ENCODE measurements around the gene DUSP21. TPM values are rescaled to one million over a fixed set of nuclear protein-coding genes. Genes with fewer than 3 reads are reported as not detected.
A peak's percentile ranks its signal among the peaks of the same experiment; 100 is the strongest.
"Not testable (repeated sequence)": the region's sequence is repeated elsewhere in the genome, so short reads cannot be mapped to it uniquely, and the experiment has no call there.

The DUSP21 gene
- total RNA-seq, 4 donors from 2014 or later: not detected

DNA sequence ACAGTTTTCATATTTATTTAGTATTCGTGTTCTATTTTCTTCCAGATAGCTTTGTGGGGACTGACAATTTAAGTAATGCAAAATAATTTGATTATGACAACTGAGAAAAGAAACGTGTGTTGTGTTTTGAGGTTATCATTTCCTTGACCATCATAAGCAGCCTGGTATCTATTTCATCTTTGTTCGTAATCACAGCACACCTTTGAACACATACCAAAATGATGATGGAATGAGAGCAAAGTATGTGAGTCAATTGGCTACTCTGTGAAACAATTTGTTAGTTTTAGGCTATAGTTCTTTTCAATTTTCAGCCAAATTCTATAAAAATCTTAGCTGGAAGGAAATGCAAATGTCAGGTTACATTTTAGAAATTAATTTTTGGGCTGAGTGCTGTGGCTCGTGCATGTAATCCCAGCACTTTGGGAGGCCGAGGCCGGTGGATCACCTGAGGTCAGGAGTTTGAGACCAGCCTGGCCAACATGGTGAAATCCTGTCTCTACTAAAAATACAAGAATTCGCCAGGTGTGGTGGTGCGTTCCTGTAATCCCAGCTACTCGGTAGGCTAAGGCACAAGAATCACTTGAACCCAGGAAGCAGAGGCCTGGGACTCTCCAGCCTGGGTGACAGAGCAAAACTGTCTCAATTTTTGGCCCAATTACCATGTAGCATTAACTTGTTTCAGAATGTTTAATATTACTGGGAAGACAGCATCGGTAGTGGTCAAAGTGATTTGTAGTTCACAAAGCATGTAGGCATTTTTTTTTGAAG, 1.1 kb upstream of the DUSP21 start:
- Histone ChIP-seq H3K4me1 (no peaks in the 10 kb centered on the region), H3K36me3 (no peaks in the 10 kb centered on the region), H3K9me3 (no peaks in the 10 kb centered on the region), H3K27me3 (no peaks in the 10 kb centered on the region), H3K27ac (no peak overlapping the region), H3K4me3 (no peak overlapping the region)
- TF ChIP-seq POLR2A (IDR thresholded peaks at IDR 0.05): no peak
- TF ChIP-seq, protein P1, sequence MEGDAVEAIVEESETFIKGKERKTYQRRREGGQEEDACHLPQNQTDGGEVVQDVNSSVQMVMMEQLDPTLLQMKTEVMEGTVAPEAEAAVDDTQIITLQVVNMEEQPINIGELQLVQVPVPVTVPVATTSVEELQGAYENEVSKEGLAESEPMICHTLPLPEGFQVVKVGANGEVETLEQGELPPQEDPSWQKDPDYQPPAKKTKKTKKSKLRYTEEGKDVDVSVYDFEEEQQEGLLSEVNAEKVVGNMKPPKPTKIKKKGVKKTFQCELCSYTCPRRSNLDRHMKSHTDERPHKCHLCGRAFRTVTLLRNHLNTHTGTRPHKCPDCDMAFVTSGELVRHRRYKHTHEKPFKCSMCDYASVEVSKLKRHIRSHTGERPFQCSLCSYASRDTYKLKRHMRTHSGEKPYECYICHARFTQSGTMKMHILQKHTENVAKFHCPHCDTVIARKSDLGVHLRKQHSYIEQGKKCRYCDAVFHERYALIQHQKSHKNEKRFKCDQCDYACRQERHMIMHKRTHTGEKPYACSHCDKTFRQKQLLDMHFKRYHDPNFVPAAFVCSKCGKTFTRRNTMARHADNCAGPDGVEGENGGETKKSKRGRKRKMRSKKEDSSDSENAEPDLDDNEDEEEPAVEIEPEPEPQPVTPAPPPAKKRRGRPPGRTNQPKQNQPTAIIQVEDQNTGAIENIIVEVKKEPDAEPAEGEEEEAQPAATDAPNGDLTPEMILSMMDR (IDR thresholded peaks at IDR 0.05 in 4 of 5, conservative IDR thresholded peaks at IDR 0.05 in 1 of 5): no peak
- DNase-seq (no peak), ATAC-seq (no peak)
- intact Hi-C loops (cut with DNase I; ENCODE audit: low total_unique reads): no loop called here
- in situ Hi-C loops (cut with MboI; ENCODE audit: low sequenced_read_pairs in 4 of 4): no loop called here

DNA sequence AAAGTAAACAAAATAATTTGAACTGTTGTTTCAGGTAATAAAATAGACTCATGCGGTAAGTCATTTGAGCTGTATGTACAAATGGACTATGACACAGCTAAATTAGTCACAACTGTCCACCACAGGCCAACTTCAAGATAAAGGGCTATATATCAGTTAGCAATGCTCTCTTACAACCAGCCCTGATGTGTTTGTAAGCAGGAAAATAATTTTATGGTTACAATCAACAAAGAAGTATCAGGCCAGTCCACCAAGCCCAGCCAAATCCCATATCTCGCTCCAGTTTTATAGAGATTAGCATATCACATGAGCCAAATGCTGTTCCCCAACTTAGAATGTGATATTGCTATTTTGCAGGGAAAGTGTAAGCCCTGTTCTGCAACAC, 511 bp upstream of the DUSP21 start:
- intact Hi-C loops (cut with DNase I; ENCODE audit: low total_unique reads): no loop called here
- Histone ChIP-seq H3K4me3 (no peak overlapping the region), H3K27me3 (no peaks in the 10 kb centered on the region), H3K27ac (no peak overlapping the region), H3K9me3 (no peaks in the 10 kb centered on the region), H3K4me1 (no peaks in the 10 kb centered on the region), H3K36me3 (no peaks in the 10 kb centered on the region)
- in situ Hi-C loops (cut with MboI; ENCODE audit: low sequenced_read_pairs in 4 of 4): no loop called here
- DNase-seq: no peak
- no peak for ATAC-seq
- TF ChIP-seq POLR2A (IDR thresholded peaks at IDR 0.05): no peak
- TF ChIP-seq, protein P1 (IDR thresholded peaks at IDR 0.05 in 4 of 5, conservative IDR thresholded peaks at IDR 0.05 in 1 of 5): no peak

GRCh38 chrX:44844204-44844603, 383 bp downstream of the DUSP21 start:
- Histone ChIP-seq H3K9me3 (no peaks in the 10 kb centered on the region), H3K4me3 (no peak overlapping the region), H3K27ac (no peak overlapping the region), H3K36me3 (no peaks in the 10 kb centered on the region), H3K27me3 (no peaks in the 10 kb centered on the region), H3K4me1 (no peaks in the 10 kb centered on the region)
- DNase-seq (no peak), ATAC-seq (no peak)
- in situ Hi-C loops (cut with MboI; ENCODE audit: low sequenced_read_pairs in 4 of 4) (no loop called here), intact Hi-C loops (cut with DNase I; ENCODE audit: low total_unique reads) (no loop called here)
- TF ChIP-seq POLR2A (IDR thresholded peaks at IDR 0.05): no peak
- TF ChIP-seq, protein P1 (IDR thresholded peaks at IDR 0.05 in 4 of 5, conservative IDR thresholded peaks at IDR 0.05 in 1 of 5): no peak

DNA sequence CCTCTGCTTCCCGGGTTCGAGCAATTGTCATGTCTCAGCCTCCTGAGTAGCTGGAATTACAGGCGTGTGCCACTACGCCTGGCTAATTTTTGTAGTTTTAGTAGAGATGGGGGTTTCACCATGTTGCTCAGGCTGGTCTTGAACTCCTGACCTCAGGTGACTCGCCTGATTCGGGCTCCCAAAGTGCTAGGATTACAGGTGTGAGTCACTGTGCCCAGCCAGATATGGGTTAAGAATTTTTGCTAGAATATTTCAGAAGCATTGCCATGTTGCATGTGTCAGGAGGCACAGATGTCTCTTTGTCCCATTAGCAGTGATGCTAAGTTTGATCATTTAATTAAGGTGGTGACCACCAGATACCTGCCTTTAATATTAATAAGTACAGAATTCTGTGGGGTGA, 7.1 kb downstream of the DUSP21 start:
- ATAC-seq; H3K36me3 ChIP-seq; H3K27ac ChIP-seq; H3K9me3 ChIP-seq; H3K4me1 ChIP-seq; H3K27me3 ChIP-seq; DNase-seq; H3K4me3 ChIP-seq; intact Hi-C loops (cut with DNase I; ENCODE audit: low total_unique reads): not testable (repeated sequence)
- in situ Hi-C loops (cut with MboI; ENCODE audit: low sequenced_read_pairs in 4 of 4): loop anchor here in 1 of 4 donors (25.0 kb wide), 1 partner anchor 211 kb away; no protein-coding TSS in a partner anchor

- H3K4me1 ChIP-seq: peaks cover 12 to 28% of the 10 kb centered on the region in 2 donors
- H3K27me3 ChIP-seq: no peaks in the 10 kb centered on the region
- DNase-seq (peak in 1 of 2 donors; percentile 13), ATAC-seq (no peak)
- TF ChIP-seq, protein P1 (IDR thresholded peaks at IDR 0.05 in 4 of 5, conservative IDR thresholded peaks at IDR 0.05 in 1 of 5): no peak
- no peak for TF ChIP-seq POLR2A (IDR thresholded peaks at IDR 0.05)
- H3K36me3 ChIP-seq: no peaks in the 10 kb centered on the region
- H3K9me3 ChIP-seq: no peaks in the 10 kb centered on the region
- in situ Hi-C loops (cut with MboI; ENCODE audit: low sequenced_read_pairs in 4 of 4) (loop anchor here in 1 of 4 donors (25.0 kb wide), 1 partner anchor 191 kb away; no protein-coding TSS in a partner anchor), intact Hi-C loops (cut with DNase I; ENCODE audit: low total_unique reads) (loop anchor here (5.0 to 10.0 kb wide), 4 partner anchors 146 to 644 kb away; partner anchors contain the start of gene FUNDC1)
- peak overlapping the region; percentile 94 to 100 (median 98) for H3K27ac ChIP-seq
- peak overlapping the region; percentile 65 to 83 (median 72) for H3K4me3 ChIP-seq
Measured at GRCh38 chrX:44871114-44871645, 27.4 kb downstream of the DUSP21 start.

Measured in gastrocnemius medialis (tissue), 4 donors.